Measurements from ENCODE around the gene INSM1.

GRCh38 chr20:20334489-20334888 is 33.4 kb upstream of the INSM1 start:
- TF ChIP-seq CTCF (conservative IDR thresholded peaks at IDR 0.05 in 1 of 2, IDR thresholded peaks at IDR 0.05 in 1 of 2; ENCODE audit: extremely low read depth in 1 of 2, insufficient read depth in 1 of 2, low read depth in 1 of 2, low read length in 2 of 2) (no peak), EZH2 (IDR thresholded peaks at IDR 0.05; ENCODE audit: borderline replicate concordance, low read length) (no peak)
